ENCODE results near the gene PYCR2. TPM values are rescaled to one million over a fixed set of nuclear protein-coding genes. Genes with fewer than 3 reads are reported as not detected.

The PYCR2 gene
- total RNA-seq, 4 donors from 2014 or later: 19.5 to 66.4 (median 38.8) TPM

GRCh38 chr1:225883616-225884265 lies 40.3 kb downstream of the PYCR2 start:
- TF ChIP-seq CTCF (IDR thresholded peaks at IDR 0.05): no peak
- intact Hi-C loops (cut with DNase I; ENCODE audit: low total_unique reads): no loop called here
- H3K36me3 ChIP-seq: no peaks in the 10 kb centered on the region
- H3K27ac ChIP-seq: peak overlapping the region; percentile 90 to 91
- no peak for DNase-seq
- no peaks in the 10 kb centered on the region for H3K9me3 ChIP-seq
- peak overlapping the region in 1 of 2 donors; percentile 73 for H3K4me3 ChIP-seq
- H3K4me1 ChIP-seq: peaks cover 0 to 17% of the 10 kb centered on the region in 2 donors
- H3K27me3 ChIP-seq: no peaks in the 10 kb centered on the region

GRCh38 chr1:225882694-225883615 lies 41.1 kb downstream of the PYCR2 start:
- Histone ChIP-seq H3K27me3 (no peaks in the 10 kb centered on the region), H3K9me3 (no peaks in the 10 kb centered on the region), H3K36me3 (no peaks in the 10 kb centered on the region), H3K4me1 (peaks cover 0 to 22% of the 10 kb centered on the region in 2 donors), H3K4me3 (peak overlapping the region; percentile 73 to 98), H3K27ac (peak overlapping the region; percentile 90 to 91)
- intact Hi-C loops (cut with DNase I; ENCODE audit: low total_unique reads): no loop called here
- peak in 1 of 2 donors; percentile 7 for TF ChIP-seq POLR2A (IDR thresholded peaks at IDR 0.05)
- TF ChIP-seq CTCF (IDR thresholded peaks at IDR 0.05): no peak
- DNase-seq: peak; percentile 61 to 66

DNA sequence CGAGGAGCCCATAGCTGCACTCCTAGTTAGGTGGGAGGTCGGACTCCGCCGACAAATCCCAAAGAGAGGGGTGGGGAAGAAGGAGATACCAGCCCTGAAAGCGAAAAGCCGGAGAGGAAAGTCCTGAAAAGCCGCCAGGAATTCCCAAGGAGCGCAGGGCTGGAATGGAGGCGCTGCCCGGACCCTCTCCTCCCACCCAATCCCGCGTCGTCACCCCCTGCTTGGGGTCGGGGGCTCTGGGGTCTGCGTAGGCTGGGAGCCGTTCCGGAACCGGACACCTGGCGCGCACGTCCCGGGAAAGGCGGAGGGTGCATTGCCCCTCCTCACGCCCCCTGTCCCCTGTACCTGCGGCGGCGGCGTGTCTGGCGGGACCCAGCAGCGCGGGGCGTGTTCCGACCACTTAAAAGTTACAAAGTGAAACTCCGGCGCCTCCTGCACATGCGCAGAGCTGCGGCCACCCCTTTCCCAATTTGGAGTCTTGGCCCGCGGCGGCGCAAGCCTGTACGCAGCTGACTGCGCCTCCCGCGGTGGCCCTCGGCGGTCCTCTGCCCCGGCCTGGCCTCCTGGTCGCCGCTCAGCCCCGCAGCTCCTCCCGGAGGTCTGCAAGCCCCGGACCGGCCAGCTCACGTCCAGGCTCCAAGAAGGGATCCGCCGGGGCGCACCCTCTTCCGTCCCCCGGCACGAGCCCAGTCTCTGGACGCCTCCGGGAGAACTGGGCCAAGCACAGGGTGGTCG lies 41.9 kb downstream of the PYCR2 start, which contains the start of gene TMEM63A:
TSS of gene TMEM63A (minus strand) at position 422 of the 735 bp plus-strand sequence. CDS start 4,800 bp downstream, outside the sequence.
- Histone ChIP-seq H3K4me1 (peaks cover 0 to 28% of the 10 kb centered on the region in 2 donors), H3K27me3 (no peaks in the 10 kb centered on the region), H3K4me3 (peak within 1 kb of the TSS; percentile 73 to 98), H3K27ac (peak within 1 kb of the TSS; percentile 90 to 91), H3K36me3 (no peaks in the 10 kb centered on the region), H3K9me3 (no peaks in the 10 kb centered on the region)
- peak; percentile 94 to 95 for DNase-seq
- TF ChIP-seq POLR2A (IDR thresholded peaks at IDR 0.05) (peak; percentile 84 to 87), CTCF (IDR thresholded peaks at IDR 0.05) (peak; percentile 48 to 72 (median 62))
- intact Hi-C loops (cut with DNase I; ENCODE audit: low total_unique reads): no loop called here

DNA sequence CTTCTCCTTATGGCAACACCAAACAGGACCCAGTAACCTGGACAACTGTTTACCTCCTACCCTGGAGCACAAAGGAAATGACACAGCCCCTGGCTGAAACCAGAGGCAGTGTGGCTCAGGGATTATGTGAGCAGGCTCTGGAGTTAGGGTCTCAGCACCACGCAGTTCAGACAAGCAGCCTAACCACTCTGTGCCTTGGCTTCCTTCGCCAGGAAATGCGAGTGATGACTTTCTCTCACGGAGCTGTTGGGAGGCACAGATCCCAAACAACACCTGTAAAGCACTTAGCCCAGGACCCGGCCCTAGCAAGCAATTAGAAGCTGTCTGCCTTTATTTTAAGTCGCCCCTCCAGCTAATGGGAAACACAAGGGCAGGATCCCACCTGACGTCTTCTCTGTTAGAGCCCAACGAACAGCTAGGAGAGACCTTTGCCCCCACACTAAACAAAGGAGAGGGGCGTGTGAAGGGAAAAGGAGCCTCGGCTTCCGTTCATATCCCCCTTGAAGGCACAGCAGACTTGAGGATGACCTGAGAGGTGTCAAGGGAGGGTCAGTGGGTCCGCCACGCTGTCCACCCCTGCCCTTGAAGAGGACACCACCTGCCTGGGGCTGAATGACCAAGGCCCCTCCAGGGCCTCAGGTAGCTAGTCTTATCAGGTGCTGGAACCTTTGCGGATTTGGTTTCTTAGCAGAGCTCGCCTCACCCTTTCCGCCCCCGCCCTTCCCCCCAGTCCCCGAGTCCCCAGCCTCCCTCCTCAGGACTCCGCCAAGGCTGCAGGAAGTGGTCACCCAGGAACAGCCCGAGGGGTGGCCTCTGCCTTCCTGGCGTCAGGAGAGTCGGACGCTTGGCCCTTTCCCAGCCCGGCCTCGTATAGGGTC lies 42.7 kb downstream of the PYCR2 start:
- H3K9me3 ChIP-seq: no peaks in the 10 kb centered on the region
- DNase-seq: peak; percentile 51 to 54
- no peaks in the 10 kb centered on the region for H3K27me3 ChIP-seq
- intact Hi-C loops (cut with DNase I; ENCODE audit: low total_unique reads): no loop called here
- peak overlapping the region; percentile 90 to 91 for H3K27ac ChIP-seq
- H3K36me3 ChIP-seq: no peaks in the 10 kb centered on the region
- TF ChIP-seq CTCF (IDR thresholded peaks at IDR 0.05) (no peak), POLR2A (IDR thresholded peaks at IDR 0.05) (no peak)
- H3K4me1 ChIP-seq: peaks cover 0 to 28% of the 10 kb centered on the region in 2 donors
- H3K4me3 ChIP-seq: peak overlapping the region; percentile 73 to 98
